Measurements from ENCODE around the gene AGTR1.
"Not testable (repeated sequence)": the region's sequence is repeated elsewhere in the genome, so short reads cannot be mapped to it uniquely, and the experiment has no call there.

The AGTR1 gene

DNA sequence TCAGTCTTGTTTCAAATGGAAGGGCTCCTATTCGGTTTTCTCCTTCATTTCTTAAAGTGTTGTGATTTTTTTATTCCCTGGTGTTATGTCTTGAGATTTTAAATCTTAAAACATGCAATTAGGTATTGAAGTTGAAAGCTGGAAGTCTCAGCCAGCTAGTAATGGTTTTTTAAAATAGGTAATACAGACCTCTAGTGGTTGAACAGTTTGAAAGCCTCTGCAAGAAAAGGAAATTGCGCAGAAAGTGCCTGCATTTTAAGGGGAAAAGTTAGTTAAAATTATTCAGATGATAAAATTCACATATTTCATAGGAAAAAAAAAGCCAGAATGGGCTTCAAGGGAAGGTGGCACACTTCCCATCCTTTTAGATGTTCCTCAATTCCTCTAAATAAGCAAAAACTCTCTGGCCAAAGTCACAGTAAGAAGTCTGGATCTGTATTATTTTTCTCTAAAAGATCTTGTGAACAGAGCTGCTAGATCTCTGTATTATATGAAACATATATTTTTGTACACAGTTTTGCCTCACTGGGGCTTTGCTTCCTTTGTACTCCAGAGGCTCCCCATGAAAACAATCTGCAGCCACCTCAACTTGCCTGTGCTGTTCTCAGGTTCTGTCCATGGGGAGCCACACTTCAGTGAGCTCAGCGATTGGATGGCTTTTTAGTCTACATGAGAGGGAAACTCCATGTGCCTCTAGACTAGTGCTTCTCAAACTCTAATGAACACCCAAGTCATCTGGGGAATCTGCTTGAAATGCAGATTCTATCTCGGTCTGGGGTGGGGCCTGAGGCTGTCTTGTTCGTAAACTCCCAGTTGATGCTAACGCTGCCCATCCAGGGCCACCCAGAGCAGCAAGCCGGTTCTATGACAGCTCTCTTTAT lies 21.5 kb downstream of the AGTR1 start:
- DNase-seq = no peak

DNA sequence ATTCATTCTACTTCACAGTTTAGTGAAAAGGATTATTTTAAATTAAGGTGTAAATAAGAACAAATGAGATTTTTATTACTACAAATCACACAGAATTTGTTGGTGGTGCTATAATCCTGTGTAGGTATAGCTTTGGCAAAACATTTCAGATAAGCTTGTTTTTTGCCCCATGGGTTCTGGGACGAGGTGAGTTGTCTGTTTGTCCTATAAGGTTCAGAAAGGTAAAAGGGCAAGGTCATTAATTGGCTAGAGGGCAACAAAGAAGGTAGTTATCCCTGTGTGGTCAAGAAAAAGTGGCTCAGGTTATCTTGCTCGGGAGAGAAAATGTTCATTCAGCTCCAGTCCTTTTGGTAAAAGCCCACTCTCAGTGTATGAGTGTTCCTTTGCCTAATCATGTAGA lies 23.2 kb downstream of the AGTR1 start:
- DNase-seq = no peak

DNA sequence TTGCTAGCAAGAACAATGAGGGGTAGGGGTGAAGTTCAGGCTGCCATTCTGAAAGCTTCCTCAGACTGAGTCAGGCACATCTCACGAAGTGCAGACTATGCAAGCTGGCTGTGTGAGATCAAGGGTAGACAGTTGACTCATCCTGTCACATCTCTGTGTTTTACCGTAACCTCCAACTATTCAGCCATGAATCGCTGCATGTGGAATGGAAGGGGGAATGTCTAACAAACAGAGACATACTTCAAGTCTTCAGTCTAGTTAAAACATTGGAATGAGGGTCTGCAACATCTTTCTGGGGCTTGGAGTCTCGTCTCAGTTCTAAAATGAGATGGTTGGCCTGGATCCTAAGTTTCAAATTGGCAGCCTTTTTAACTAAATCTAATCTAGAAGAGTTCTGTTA lies 25.9 kb downstream of the AGTR1 start:
- DNase-seq = no peak

DNA sequence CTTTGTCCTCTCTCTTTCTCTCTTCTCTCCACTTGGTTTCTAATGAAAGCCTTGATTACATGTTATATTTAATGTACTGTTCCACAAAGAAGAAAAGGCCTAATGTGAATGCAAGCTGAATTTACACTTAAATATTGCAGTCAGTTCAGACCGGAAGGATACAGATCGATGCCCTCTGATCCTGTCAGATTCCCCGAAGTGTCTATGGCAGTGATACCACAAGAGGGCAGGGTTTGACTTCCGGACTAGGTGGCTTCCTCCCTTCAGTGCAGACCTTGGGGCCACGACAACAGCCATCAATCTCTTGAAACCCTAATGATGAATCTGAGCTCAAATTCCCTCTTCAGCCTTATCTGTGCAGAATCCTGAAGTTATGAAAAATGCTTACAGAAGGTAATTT lies 29.5 kb downstream of the AGTR1 start:
- DNase-seq = no peak

DNA sequence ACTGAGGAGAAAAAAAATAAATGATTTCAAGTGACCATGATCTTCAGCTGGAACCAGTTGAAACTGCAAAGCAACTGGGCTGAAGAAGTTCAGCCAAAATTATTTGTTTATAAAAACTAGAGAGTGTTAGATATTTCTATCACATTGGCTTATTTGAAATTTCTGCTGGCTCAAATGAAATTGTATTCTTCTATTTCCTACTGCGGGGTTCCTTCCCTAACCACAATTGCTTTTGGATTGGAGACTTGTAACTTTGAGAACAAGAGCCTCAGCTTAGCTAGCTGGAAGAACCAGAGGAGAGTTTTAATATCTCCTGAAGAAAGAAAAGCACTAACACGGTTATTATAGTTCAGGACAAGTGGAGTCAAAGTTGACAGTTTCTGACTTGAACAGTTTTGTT lies 31.1 kb downstream of the AGTR1 start:
- no peak for DNase-seq

DNA sequence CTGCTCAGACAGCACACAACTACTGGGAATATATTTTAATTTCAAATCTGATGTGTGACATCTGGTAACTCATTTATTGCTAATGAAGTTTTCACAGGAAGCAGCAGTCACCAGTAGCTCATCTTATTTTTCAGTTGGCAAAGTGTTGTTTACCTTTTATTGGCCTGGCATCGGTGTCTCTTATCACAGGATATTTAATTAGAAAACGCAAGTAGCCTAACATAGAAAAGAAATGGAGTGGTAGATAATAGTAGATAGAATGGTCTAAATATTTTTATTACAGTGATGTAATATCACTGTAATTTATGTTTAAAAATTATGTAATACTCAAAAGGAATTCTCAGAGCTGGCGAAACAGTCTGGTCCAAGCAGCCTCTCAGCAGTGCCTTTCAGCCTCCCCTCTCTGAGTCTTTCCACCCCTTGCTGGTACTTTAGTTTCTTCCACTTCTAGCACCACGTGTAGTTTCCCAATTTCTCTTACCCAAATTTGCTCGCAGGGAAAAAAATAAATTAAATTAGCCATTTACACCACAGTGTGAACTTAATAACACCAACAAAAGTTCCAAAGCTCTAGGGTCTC lies 31.9 kb downstream of the AGTR1 start:
- no peak for DNase-seq

DNA sequence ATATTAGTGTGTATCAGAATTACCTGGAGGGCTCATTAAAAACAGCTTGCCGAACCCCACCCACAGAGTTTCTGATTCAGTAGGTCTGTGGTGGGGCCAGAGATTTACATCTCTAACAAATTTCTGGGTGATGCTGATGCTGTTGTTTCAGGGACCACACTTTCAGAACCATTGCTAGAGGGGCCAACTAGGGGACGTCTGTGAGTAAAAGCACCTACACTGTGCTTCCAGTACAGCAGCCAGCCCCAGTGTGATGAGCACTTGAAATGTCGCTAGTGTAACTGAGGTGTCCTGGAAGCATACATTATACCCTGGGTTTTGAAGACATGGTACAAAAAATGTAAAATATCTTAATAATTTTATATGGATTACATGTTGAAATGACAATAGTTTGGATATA lies 33.0 kb downstream of the AGTR1 start:
- no peak for DNase-seq

DNA sequence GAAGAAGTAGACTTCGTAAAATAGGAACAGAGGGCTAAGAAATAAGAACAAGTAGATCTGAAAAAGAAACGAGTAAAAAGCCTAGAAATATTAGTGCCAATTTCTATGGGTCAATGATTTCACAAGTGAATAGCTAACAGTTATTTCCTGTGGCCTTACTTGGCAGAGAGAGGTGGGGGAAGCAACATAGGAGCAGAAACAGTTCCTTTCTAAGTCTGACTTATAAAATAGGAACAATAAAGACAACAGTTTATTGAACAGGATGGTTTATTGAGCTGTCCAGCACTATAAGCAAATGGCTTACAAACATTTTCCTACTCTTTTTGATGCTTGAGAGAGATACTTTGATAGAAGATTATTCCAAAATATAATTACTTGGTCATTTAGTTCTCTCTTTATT lies 37.9 kb downstream of the AGTR1 start:
- DNase-seq = no peak

DNA sequence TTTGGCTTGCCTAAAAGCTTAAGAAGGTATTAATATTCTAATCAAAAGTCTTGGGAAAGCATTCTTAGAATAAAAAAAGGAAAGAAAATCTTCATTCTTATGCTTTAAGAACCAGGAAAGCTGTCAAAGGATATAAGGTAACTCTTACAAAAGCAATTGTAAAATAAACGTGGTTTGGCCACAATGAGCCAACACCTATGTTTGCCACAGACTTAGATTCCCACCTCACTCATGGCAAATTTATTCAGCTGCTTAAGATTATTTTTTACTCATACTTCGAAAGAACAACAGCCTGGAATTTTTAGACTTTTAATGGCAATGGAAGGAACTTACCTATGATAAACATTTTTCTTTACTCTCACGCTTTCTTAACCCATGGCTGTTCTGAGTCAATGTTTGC lies 38.4 kb downstream of the AGTR1 start:
- no peak for DNase-seq

DNA sequence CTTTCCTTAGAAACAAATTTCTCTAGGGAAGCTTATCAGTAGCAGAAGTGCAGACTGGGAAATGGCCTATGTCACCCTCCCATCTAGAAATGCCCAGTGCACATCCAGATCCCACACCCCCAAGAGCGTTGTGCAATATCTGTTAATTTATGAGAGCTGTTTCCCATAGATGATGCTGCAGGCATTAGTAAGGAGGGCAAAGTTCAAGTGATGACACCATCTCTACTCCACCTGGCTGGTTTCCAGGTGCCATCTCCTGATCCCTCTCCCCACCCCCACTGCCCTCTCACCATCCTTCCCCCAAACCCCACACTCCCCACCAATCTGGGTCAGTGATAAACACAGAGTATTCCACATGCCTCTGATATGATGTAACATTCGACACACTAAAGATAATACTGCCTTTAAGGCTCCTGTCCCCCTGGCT lies 39.4 kb downstream of the AGTR1 start:
- no peak for DNase-seq

DNA sequence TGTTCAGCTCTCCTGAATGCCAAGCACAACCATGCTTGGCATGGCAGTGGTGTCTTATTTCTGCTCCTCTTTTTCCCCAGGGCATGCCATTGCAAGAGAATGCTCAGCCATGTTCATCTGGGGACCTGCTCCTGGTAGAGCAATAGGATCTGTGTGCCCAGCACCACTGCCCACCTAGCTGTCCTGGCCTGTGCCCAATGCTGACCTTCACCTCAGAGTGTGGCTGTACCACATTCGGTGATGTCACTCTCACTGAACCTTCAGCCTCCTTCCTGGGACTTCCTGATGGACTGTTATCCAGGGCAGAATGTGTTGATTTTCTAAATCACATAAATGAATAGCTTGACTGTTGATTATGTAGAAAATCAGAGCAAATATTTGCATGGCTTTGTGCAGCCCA lies 42.0 kb downstream of the AGTR1 start:
- DNase-seq = no peak

DNA sequence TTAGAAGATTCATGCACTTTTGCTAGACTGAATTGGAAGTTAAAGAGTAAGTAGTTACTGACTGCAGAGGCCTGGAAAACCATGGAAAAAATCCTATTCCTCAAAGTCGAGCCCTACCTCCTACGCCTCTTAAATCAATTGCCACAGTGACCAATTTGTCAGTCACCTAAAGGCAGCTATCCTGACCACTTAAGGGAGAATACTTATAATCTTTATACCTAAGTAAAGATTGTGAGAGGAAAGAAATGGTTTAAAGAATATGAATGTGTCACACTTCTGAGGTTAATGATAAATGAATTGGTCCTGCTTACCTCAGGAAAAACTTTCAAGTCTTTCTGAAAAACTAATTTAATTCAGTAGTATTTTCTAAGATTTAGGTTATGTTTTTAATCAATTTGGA lies 42.6 kb downstream of the AGTR1 start:
- no peak for DNase-seq

DNA sequence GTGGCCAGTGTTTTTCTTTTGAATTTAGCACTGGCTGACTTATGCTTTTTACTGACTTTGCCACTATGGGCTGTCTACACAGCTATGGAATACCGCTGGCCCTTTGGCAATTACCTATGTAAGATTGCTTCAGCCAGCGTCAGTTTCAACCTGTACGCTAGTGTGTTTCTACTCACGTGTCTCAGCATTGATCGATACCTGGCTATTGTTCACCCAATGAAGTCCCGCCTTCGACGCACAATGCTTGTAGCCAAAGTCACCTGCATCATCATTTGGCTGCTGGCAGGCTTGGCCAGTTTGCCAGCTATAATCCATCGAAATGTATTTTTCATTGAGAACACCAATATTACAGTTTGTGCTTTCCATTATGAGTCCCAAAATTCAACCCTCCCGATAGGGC lies 43.5 kb downstream of the AGTR1 start:
- DNase-seq = no peak

DNA sequence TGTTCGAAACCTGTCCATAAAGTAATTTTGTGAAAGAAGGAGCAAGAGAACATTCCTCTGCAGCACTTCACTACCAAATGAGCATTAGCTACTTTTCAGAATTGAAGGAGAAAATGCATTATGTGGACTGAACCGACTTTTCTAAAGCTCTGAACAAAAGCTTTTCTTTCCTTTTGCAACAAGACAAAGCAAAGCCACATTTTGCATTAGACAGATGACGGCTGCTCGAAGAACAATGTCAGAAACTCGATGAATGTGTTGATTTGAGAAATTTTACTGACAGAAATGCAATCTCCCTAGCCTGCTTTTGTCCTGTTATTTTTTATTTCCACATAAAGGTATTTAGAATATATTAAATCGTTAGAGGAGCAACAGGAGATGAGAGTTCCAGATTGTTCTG lies 44.4 kb downstream of the AGTR1 start:
- DNase-seq = no peak

DNA sequence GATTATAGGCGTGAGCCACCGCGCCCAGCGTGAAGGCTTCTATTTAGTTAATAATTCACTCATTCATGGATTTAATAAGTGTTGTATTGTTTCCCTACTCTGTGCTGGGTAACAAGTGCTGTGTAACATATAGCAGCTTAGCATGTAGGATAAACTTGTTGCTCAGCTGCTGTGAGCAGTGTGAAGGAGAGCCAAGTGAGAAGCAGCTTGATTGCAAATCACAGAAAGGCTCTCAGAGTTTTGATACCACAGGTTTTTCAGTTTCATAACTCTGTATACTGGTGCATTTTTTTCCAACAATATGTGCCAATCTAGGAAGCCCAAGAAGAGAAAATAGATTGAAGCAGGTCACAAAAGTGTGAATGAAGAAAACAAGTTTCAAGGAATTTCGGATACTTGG lies 48.4 kb downstream of the AGTR1 start:
- no peak for DNase-seq

DNA sequence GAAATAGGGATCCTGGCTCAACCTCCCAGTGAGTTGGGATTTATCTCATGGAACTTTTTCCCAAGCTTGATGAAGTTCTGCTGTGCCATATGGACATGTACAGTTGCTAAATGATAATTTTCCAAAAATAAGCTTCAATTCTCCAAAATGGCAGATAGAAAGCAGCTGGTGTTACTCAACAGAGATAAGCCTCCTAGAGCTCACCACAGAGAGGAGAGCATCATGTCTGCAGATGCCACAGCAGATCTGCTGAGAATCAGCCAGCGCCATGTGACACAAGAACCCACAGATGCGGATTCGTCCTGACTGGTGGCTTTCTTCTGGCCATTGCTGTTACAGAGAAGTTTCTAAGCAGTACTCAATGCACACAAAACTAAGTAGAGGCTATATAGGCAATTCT lies 50.6 kb downstream of the AGTR1 start:
- DNase-seq = no peak

DNA sequence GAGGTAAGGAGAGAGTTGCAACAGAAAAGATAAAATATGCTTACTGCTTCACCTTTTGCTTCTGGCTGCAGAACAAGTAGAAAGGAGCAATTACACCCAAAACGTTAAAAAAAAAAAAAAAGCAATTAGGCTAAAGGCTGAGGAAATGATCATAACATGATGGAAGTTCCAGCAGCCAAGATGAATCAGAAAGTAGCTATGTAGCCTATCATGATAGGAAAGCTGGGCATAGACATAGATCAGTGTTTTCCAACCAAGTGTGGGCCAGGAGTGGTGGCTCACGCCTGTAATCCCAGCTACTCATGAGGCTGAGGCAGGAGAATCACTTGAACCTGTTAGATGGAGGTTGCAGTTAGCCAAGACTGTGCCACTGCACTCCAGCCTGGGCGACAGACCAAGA lies 52.6 kb downstream of the AGTR1 start:
- DNase-seq = no peak

DNA sequence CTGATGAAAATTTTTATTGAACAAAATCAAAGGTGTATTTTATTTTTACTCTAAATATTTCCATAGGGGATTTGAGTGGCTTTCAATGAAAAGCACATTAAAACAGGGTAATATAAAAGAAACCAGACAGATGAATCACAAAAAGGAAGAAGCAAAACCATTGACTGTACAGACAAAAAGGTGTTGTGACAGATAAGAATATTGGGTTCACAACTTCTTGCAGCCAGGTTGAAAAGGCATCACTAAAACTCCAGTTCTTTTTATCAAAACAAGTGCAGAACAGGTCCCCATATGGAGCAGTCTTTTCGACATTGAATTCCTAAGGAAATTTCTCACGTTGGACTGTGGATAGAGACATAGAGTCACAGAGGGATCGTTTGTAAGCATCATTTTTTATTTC lies 53.8 kb downstream of the AGTR1 start:
- DNase-seq = no peak

DNA sequence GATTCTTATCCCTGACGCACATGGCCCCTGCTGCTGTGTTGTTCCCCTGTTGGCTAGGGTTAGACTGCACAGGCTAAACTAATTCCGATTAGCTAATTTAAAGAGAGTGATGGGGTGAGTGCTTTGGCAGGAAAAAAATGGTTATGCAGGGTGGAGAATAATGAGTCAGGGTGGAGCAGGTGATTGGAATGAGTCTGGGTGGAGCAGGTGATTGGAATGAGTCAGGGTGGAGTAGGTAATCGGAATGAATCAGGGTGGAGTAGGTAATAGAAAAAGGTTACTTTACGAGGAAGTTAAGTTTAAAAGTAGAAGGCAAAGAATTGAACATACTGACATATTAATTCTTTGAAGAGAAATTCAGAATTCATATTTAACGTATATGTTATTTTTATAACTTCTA lies 55.7 kb downstream of the AGTR1 start:
- not testable (repeated sequence) for DNase-seq

DNA sequence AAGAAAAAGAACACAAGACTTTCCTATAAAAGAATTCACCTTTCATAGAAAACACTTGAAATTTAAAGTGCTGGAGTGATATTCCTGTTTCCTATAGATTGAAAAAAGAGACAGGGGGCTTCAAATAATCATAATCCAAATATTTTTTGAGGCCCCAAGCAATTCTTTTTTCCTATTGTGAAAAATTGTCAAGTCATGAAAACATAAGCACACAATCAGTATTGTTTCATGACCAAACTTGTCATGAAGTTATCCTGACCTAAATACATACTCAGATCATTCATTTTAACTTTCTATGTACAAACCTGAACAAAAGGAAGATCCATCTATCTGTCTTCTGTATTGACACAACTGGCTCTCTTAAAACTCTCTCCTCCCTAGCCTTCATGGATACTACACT lies 57.9 kb downstream of the AGTR1 start:
- DNase-seq = no peak

DNA sequence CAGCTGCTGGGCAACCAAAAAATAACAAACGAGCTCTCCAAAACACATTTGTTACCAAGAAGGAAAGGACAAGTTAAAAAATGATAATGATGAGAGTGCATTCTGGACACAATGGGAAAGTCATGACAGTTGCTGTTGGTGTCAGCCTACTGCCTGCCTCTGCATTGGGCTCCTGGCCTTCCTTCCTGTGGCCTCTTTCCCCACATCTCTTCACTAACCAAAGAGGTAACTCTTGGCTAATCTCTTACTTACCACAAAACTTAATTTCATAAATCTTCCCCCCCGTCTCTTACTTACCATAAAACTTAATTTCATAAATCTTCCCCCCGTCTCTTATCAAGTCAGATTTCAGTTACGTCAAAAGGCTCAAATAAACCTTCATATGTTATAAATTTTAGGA lies 58.6 kb downstream of the AGTR1 start:
- no peak for DNase-seq

DNA sequence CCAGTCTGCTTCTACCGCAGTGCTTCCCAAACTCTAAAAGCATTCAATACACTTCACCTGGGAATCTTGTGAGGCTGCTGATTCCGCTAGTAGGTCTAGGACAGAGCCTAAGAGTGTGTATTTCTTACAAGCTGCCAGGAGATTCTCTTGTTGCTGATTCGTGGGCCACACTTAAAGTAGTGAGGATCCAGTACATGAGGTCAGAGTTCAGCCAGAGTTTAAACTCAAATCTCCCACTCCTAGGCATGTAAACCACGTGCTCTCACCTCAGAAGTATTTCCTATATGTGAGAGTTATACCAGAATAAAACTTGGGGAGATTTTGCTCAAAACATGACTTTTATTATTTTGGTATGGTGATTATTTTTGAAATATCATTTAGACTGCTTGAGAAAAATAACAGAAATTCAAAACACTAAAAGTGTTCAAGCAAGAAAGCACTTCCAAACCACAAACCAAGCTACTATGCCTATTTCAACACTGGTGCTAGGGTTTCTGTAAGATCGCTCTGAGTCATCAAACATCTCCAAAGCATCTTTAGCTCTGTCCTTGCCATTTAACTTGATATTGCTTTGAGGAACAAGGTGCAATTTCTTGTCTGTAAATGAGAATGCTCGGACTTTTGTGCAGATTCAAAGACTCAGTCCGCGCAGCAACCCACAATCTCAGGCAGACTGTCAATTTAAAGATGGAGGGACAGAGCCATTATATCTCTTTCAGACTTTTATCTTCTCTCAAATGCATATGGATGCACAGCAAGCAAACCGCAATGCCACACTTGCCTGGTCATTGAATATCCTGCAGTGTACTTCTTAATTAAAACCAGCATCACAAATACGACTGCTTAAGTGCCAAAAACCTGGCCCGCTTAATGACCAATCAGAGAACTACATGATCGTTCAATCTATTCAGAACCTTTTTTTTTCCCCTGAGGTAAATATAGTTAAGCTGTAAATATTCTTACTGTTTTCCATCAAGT lies 59.8 kb downstream of the AGTR1 start:
- DNase-seq = no peak

DNA sequence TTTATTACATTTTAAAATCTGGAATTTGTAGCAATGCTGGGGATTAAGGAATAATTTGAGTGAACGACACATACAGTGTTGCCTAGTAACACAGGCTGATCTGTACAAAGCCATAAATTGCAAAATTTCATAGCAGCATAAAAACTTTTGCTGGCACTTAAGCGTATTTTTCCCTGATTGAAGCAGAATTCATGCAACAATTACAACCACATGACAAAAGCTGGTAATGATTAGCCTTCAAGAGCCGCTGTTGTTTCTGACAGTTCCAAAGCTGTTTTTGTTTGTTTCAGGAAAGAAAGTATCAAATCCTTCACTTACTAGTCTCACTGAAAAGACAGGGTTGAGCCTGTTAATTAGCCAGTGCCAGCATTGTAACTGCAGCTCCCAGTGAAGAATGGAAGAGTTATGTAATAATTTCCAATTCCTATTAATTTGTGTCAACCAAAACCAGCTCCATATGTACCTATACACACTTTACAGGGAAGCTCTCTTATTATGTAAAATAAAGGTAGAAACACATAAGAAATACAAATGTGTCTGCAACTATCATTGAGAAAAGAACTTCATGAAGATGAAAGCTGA lies 60.7 kb downstream of the AGTR1 start:
- no peak for DNase-seq
